Hepatocyte (in vitro differentiated cells): ENCODE measurements around the gene SYN1.

Experiments
- CTCF ChIP-seq: fragments of 200-600 bp; sonication (generic); IDR thresholded peaks from 2 replicates; pipeline ENCODE4 v1.5.1; 2016; ENCODE audit warnings: antibody characterized with exemption, mild to moderate bottlenecking; ENCODE audit not compliant: poor library complexity
- EZH2 ChIP-seq: fragments of 200-600 bp; sonication (generic); IDR thresholded peaks from 2 replicates; pipeline ENCODE4 v1.6.1; 2016; ENCODE audit warnings: antibody characterized with exemption, mild to moderate bottlenecking, borderline replicate concordance

- TF ChIP-seq CTCF: no peak
- no peak for TF ChIP-seq EZH2
Observed at GRCh38 chrX:47619486-47620302, at the start of gene SYN1.
